ENCODE results near the gene CHST12. TPM values are rescaled to one million over a fixed set of nuclear protein-coding genes. Genes with fewer than 3 reads are reported as not detected.
A peak's percentile ranks its signal among the peaks of the same experiment; 100 is the strongest.

Gene CHST12
- total RNA-seq, 2 donors from 2014 or later, result 4.7 to 11.2 TPM

DNA sequence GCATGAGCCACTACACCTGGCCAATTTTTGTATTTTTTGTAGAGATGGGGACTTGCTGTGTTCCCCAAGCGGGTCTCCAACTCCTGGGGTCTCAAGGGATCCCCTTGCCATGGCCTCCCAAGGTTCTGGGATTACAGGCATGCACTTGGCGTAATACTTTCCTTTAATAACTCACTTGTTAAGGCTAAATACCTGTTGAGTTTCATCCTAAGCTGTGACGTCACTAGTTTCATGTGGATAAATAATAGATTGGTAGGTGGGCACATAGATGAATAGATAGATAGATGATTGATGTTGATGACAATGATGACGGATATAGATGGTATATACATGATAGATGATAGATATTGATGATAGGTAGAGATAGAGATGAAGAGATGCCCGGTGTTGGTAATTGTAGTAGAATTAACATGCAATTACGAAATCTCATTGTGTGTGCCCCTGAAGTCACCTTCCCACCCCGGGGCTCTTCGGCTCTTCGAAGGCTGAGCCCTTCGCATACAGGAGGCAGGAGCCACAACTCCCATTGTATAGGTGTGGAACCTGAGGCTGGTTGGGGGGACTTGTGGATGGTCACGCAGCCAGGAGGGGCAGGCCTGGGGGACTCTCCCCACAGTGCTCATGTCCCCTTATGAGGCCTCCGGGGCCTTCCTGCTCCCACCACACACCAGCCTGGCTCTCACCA is 70.2 kb downstream of the CHST12 start:
- Histone ChIP-seq H3K4me1 (peaks cover 21% of the 10 kb centered on the region), H3K27me3 (peaks cover 0 to 4% of the 10 kb centered on the region in 2 donors), H3K9me3 (no peaks in the 10 kb centered on the region), H3K36me3 (replicated peaks in 1 of 2; ENCODE audit: insufficient read depth in 1 of 2, low read depth in 2 of 2) (no peaks in the 10 kb centered on the region), H3K4me3 (no peak overlapping the region), H3K27ac (no peak overlapping the region)
- ATAC-seq (no peak), DNase-seq (no peak)
- WGBS, 2 donors, result 76 to 85% methylated on average over 10 to 12 of the region's 12 CpGs
- intact Hi-C loops (cut with DNase I), result no loop called here
- TF ChIP-seq POLR2A (IDR thresholded peaks at IDR 0.05), result no peak
- TF ChIP-seq, protein P1, sequence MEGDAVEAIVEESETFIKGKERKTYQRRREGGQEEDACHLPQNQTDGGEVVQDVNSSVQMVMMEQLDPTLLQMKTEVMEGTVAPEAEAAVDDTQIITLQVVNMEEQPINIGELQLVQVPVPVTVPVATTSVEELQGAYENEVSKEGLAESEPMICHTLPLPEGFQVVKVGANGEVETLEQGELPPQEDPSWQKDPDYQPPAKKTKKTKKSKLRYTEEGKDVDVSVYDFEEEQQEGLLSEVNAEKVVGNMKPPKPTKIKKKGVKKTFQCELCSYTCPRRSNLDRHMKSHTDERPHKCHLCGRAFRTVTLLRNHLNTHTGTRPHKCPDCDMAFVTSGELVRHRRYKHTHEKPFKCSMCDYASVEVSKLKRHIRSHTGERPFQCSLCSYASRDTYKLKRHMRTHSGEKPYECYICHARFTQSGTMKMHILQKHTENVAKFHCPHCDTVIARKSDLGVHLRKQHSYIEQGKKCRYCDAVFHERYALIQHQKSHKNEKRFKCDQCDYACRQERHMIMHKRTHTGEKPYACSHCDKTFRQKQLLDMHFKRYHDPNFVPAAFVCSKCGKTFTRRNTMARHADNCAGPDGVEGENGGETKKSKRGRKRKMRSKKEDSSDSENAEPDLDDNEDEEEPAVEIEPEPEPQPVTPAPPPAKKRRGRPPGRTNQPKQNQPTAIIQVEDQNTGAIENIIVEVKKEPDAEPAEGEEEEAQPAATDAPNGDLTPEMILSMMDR (IDR thresholded peaks at IDR 0.05), result no peak

DNA sequence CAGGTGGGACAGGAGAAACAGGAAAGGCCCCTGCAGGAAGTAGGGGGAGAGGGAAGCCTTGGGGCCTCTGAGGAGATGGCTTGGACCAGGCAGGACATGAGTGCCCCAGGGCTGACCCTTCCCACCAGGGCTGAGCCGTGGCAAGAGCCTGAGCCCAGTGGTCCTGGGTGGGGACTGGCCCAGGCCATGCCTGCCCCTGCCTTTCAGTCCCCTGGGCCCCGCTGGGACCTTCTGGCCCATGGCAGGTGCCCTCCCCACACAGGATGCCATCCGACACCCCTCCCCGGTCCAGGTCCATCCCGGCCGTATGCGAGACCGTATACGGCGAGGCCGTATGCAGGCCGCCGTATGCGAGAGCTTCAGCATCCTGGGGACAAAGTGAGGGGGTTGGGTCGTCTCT is 70.8 kb downstream of the CHST12 start:
- Histone ChIP-seq H3K4me1 (peaks cover 21% of the 10 kb centered on the region), H3K36me3 (replicated peaks in 1 of 2; ENCODE audit: insufficient read depth in 1 of 2, low read depth in 2 of 2) (no peaks in the 10 kb centered on the region), H3K27me3 (peaks cover 0 to 4% of the 10 kb centered on the region in 2 donors), H3K4me3 (no peak overlapping the region), H3K27ac (no peak overlapping the region), H3K9me3 (no peaks in the 10 kb centered on the region)
- no peak for TF ChIP-seq POLR2A (IDR thresholded peaks at IDR 0.05)
- TF ChIP-seq, protein P1 (IDR thresholded peaks at IDR 0.05), result no peak
- no peak for ATAC-seq
- DNase-seq, result no peak
- 82% methylated on average over 15 of the region's 15 CpGs; no CpG with 5 or more reads in 1 of the 2 donors for WGBS, 2 donors
- intact Hi-C loops (cut with DNase I), result no loop called here

DNA sequence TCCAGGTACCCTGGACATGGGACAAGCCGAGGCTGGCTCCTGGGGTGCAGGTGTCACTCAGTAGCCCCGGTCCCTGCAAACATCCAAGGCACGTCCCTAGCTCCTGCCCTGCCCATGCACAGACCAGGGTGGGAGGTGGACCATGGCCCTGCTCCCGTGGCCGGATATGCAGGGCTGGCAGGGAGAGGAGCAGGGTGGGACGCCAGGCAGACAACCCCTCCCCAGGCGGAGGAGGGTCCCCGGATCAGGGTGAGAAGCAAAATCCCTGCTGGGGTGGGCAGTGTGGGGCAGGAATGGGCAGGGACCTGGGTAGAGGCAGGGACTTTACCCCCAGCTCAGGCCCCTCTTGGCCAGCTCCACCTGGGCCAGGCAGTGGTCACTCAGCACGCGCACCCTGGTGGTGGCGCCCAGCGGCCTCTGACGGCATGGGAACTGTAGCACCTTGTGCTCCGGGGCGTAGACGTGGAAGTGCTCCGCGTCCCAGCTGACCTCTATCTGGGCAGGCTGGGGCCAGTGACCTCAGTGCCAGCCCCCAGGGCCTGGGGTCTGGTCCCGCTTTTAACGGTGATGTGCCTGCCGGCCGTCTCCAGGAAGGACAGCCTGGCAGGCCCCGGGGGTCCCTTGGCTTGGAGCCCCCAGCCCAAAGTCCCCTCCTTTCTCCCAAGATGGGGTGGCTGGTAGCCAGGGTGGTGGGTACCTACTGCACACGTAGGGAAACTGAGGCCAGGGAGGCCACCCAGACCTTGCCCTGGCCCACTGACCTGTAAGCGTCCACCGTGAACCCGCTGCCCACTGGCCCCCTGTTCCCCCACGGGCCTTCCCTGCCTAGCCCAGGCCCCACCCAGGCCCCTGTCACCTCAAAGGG is 71.6 kb downstream of the CHST12 start:
- whole genome bisulfite sequencing, 2 donors, result 57 to 78% methylated on average over 9 to 23 of the region's 28 CpGs
- DNase-seq, result peak; percentile 52 to 89 (median 76)
- peaks cover 0 to 4% of the 10 kb centered on the region in 2 donors for H3K27me3 ChIP-seq
- H3K9me3 ChIP-seq, result no peaks in the 10 kb centered on the region
- peak; percentile 16 for ATAC-seq
- no peaks in the 10 kb centered on the region for H3K36me3 ChIP-seq (replicated peaks in 1 of 2; ENCODE audit: insufficient read depth in 1 of 2, low read depth in 2 of 2)
- intact Hi-C loops (cut with DNase I), result no loop called here
- no peak overlapping the region for H3K4me3 ChIP-seq
- peaks cover 21% of the 10 kb centered on the region for H3K4me1 ChIP-seq
- no peak overlapping the region for H3K27ac ChIP-seq
- TF ChIP-seq, protein P1 (IDR thresholded peaks at IDR 0.05), result peak in 3 of 7 experiments; percentile 32 to 53 (median 46)
- no peak for TF ChIP-seq POLR2A (IDR thresholded peaks at IDR 0.05)

DNA sequence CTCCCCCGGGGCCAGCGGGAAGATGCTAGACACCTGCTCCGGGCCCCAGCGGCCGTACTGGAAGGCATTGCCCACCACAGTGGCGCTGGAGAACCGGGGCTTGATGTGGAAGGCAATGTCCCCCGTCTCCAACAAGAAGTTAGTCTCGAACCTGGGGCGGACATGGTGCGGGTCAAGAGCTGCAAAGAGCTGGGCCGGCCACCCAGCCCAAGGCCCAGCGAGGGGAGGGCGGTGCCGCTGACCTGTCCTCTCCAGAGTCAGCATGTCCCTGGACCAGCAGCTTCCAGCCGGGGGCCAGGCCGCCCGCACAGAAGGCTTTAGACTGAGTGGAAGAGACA is 72.2 kb downstream of the CHST12 start:
- H3K27me3 ChIP-seq, result peaks cover 0 to 4% of the 10 kb centered on the region in 2 donors

More for the DNA sequence above, 72.2 kb downstream of the CHST12 start:
- 89% methylated on average over 13 of the region's 18 CpGs for WGBS, 2 donors
- Histone ChIP-seq H3K36me3 (replicated peaks in 1 of 2; ENCODE audit: insufficient read depth in 1 of 2, low read depth in 2 of 2) (no peaks in the 10 kb centered on the region), H3K27ac (no peak overlapping the region), H3K4me1 (peaks cover 21% of the 10 kb centered on the region), H3K4me3 (no peak overlapping the region), H3K9me3 (no peaks in the 10 kb centered on the region)
- intact Hi-C loops (cut with DNase I), result no loop called here
- DNase-seq, result peak in 1 of 4 donors; percentile 5
- TF ChIP-seq, protein P1 (IDR thresholded peaks at IDR 0.05), result no peak
- TF ChIP-seq POLR2A (IDR thresholded peaks at IDR 0.05), result no peak
- no peak for ATAC-seq
